Inflammatory macrophage treated with lipopolysaccharide for 4 hours (primary cell): ENCODE results near the gene ZNF326.
A peak's percentile ranks its signal among the peaks of the same experiment; 100 is the strongest.
"Not testable (repeated sequence)": the region's sequence is repeated elsewhere in the genome, so short reads cannot be mapped to it uniquely, and the experiment has no call there.

ENCODE experiments used
- DNase-seq: peaks from one replicate; pipeline ENCODE4 v3.0.0-alpha.2; 2020

Gene ZNF326

DNA sequence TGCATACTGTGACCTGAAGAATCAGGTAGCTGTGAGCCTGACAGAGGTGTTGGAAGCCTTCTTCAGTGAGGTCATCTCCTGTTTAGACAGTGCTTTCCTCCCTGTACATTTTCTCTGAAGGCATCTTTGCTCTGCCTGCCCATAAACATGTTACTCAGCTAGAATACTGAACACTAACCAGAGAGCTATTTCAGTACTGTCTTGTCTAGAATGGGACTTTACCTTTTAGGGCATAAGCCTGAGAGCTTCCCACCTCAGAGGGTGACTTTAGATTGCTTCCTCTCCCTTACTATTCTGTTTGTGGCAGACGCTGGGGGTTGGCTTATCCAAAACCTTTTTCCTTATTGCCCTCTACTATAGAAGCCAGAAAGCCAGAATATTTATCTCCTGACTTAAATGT is 23.3 kb upstream of the ZNF326 start:
- DNase-seq: no peak

DNA sequence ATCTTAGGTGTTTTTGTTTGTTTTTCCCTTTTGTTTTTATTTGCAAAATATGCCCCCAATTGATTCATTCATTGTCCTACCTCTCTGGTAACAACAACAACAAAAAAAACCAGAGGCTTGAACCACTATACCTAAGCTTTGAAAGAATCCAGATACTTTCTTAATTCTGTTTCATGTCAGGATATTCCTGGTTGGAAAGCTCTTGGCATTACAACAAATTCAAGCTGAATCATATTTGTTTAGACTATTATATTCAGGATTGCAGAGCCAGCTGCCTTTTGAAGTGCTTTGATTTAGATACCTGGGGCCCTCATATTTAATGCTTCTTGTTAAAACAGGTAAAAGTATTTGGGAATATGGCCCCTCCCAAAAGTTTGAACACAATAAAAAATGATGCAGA is 22.9 kb upstream of the ZNF326 start:
- DNase-seq: no peak

DNA sequence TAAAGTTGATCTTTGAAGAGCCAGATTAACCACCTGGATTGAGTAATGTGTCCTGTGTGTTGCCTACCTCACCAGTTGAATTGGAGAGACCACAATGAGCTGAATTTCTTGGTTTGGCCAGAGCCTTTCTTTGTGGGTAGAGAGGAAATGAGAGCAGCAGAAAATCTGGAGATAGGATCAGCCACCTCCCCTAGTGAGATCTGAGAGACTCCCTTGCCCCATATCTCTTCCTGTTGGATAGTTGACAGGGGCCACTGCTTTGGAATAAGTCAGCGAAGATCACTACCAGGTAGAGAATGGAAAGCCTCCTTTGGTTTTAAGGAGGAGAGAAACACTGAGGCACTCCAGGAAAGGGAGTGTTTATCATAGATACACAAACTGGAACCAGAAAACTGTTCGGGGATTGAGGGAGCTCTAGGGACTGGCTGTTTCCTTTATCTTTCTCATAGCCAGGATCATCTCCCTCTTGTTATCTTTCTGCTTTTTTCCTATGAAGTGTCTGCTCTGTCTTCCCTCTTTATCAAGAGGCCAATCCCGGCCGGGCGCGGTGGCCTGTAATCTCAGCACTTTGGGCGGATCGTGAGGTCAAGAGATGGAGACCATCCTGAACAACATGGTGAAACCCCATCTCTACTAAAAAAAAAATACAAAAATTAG is 21.3 kb upstream of the ZNF326 start:
- DNase-seq: no peak

DNA sequence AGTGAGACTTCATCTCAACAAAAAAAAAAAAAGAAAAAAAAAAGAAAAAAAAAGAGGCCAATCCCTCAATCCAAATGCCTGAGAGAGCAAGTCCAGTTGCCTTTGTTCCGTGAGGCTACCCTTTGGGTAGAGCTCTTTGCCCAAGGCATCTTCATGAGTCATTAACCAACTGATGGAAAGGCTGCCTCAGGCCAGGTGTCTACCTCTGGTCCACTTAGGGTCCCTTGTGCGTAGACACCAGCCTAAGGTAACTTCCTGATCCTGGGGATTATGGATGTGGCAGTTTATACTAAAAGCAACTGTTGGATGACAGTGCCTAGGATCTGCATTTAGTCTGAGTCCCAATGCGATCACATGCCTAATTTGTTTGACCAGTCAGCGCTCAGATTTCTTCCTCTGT is 20.7 kb upstream of the ZNF326 start:
- no peak for DNase-seq

DNA sequence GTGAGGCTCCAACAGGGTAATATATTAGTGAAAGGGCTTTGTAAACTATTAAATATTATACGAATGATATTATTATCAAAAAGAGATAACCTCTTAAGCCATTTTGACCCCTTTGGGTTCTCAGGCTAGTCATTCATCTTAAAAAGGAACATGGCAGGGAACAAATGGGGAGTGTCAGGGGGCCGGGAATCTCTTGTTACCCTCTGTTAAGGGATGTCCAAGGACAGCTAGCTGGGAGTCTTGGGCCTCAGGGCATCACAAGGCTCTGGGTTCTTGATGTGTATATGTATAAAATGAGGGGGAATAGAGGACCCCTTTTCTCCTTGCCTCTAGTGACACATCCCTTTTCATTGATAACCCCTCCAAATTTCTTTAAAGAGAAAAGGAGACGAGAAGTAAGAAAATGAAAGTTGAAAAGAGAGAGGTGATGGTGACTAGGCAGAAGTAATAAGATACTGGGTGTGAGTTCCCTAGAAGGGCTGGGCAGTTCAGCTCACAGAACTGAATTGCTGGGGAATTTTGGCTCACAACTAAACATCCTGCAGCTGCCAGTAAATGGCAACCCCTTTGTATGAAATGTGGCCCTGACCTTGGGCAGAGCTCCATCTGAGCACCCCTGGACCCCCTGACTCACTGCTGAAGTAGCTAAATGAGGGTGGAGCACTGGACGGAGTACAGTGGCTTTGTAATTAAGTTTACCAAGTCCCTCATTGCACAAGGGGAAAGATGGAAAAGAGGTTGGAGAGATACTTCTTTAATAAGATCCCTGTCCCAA is 20.0 kb upstream of the ZNF326 start:
- DNase-seq: peak; percentile 24

DNA sequence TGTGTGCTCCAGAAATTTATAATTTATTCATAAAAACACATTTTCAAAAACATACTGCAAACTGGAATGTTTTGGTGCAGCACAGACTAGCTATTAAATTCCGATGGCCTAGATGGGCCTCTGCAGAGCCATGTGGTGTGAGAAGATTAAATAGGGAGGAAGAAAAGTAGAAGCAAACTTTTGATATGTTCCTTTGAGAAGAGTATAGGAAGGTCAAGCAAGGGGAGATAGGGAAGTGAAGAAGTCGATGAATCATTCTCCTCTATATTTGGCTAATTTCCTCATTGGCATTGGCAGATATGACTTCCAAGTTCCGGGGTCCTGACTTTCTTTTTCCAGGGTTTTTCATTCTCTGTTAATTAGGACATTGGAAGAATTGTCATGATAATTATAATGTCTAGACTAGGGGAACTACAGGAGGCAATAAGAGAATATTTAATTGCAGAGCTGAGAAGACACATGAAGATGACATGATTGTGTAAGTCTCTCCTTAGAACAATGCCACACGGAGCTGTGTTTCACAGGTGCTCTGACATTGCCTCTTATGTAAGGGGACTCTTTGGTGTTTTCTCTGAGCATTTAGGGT is 19.3 kb upstream of the ZNF326 start:
- DNase-seq: peak; percentile 79

DNA sequence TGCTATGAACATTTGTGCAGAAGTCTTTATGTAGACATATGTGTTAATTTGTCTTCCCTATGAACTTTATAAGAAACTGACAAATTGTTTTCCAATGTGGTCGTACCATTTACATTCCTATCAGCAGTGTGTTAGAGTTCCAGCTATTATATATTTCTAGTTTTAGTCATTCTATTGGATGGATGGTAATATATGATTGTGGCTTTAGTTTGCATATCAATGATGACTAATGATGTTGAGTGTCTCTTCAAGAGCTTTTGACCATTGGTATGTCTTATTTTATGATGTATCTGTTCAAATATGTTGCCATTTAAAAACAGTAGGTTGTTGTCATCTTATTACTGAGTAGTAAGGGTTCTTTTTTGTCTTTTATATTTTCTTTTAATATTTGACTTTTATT is 16.2 kb upstream of the ZNF326 start:
- DNase-seq: no peak

DNA sequence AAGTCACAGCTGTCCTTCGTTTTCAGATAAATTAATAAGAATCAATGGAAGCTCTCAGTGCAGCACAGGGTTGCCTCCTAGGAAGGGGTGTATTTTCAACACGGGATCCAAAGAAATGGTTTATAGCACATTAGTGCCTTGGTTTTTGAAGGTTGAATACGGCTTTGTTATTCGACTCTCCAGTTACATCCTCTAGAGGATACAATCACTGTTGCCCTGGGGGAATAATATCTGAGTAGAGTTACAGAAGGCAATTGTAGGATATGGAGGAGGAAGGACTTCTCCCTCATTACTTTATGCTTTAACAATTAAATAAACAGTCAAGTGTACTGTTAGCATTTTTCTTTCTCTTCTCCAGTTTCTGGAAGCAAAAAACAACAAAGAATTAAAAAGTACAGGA is 14.3 kb upstream of the ZNF326 start:
- DNase-seq: no peak

DNA sequence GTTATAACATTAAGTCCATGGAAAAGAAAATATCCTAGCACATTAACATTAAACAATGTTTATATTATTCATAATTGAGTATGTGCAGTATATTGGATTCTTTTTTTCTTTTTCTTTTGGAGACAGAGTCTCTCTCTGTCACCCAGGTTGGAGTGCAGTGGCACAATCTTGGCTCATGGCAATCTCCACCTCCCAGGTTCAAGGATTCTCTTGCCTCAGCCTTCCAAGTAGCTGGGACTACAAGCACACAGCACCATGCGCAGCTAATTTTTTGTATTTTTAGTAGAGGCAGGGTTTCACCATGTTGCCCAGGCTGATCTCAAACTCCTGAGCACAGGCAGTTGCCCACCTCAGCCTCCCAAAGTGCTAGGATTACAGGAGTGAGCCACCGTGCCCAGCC is 12.1 kb upstream of the ZNF326 start:
- not testable (repeated sequence) for DNase-seq

DNA sequence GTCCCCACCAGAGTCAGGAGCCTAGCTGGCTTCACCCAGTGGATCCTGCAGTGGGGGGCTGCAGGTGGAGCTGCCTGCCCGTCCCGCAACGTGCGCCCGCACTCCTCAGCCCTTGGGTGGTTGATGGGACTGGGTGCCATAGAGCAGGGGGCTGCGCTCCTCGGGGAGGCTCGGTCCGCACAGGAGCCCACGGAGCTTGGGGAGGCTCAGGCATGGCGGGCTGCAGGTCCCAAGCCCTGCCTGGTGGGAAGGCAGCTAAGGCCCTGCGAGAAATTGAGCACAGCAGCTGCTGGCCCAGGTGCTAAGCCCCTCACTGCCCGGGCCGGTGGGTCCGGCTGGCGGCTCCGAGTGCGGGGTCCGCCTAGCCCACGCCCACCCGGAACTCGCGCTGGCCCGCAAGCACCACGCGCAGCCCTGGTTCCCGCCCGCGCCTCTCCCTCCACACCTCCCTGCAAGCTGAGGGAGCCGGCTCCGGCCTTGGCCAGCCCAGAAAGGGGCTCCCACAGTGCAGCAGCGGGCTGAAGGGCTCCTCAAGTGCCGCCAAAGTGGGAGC is 10.3 kb upstream of the ZNF326 start:
- not testable (repeated sequence) for DNase-seq

DNA sequence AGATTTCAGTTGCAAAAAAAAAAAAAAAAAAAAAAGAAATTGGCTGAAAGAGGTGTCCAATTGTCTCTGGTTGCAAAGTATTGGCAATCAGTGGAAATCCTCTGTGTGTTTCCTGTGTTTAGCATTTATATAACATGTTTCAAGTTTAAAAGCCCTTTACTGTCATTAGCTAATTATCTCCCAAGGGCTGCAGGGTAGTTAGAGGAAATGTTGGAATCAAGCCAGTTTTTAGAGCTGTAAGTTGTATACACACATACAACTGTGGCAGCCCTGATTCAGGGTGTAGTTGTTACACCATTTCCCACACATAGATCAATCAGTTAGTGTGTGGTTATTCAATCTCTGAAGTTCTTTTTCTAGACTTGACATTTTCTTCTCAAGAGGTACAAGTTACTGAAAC is 8.9 kb upstream of the ZNF326 start:
- no peak for DNase-seq

DNA sequence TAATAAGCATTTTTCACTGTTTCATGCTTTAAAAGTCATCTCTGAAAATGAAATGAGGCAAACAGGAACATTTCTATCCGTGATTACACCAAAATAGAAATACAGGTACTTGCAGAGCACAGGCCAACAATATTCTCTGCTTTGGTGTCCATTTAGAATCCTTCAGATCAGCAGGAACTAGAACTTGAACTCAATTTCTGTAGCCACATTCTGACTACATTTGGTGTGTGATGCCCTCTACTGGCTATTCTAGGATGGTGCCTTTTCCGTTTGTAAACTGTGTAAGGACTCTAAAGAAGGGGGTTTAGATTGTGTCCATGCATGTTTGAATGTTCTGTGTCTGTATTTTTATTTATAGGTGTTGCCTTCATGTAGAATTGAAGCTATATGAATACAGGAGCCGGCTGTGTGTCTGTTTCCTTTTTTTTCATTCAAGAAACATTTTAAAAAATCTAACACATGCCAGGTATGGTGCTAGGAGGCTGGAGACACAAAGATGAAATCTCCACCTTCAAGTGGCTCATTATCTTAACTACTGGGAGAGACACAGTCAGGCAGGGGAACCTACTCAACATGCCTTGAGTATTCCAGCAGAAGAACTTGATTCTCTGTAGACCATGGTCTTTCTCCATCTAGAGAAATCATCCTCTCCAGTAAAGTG is 7.6 kb upstream of the ZNF326 start:
- DNase-seq: peak; percentile 72

DNA sequence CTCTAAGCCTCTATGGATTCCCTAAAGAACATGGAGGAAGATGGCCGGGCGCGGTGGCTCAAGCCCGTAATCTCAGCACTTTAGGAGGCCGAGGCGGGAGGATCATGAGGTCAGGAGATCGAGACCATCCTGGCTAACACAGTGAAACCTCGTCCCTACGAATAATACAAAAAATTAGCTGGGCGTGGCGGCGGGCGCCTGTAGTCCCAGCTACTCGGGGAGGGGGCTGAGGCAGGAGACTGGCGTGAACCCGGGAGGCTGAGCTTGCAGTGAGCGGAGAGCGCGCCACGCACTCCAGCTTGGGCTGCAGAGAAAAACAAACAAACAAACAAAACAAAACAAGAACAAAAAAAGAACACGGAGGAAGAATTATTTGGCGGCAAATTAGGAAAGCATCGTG is 5.8 kb upstream of the ZNF326 start:
- no peak for DNase-seq

DNA sequence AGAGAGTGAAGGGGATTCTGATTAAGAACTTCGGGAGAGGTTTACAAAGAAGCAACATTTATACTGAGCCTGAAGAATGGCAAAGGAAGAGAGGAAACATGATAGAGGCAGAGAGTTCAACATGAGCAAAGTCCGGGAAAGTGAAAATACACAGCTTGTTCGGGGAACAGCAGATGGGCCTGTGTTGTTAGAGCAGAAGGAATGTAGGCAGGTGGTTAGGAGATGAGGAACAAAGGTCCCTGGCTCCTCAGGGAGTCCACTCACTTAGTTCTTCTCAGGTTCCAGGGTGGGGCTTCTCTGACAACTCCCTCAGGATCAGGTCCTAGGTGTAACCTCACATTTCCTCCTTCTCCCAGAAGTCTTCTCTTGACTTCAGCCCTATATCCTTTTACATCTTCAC is 5.1 kb upstream of the ZNF326 start:
- DNase-seq: no peak

DNA sequence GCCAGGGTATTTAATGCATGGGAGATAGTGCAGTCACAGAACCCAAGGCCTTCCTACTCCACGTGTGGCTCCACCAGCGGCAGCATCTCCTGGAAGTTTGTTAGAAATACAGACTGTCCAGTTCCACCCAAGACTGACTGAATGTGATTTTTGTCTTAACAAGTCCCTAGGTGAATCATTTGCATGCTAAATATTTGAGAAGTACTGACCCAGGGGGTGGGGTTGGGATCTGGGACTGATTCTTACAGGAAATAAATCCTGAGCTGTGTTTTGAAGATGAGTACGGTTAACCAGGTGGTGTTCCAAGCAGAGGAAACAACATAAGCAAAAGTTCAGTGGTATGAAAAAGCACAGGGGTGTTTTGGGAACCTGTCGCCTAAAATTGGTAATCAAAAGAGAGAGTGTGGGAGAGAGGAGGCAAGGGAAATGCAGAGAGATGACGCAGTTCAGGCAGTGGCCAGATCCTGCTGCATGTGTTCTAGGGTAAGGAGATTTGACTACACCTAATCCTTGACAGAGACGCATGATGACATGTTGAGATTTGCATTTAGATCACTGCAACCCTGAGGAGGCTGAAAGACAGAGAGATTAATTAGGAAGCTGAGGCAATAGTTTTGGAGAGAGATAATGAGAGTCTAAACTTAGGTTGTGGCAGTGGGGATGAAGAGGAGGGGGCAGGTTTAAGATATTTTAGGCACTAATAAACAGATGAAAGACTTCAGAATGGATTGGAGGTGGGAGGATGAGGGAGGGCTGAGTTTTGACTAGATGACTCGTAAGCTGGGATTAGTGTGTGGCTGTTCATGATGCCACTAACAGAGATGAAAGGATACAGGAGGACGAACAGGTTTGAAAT is 3.7 kb upstream of the ZNF326 start:
- DNase-seq: no peak

DNA sequence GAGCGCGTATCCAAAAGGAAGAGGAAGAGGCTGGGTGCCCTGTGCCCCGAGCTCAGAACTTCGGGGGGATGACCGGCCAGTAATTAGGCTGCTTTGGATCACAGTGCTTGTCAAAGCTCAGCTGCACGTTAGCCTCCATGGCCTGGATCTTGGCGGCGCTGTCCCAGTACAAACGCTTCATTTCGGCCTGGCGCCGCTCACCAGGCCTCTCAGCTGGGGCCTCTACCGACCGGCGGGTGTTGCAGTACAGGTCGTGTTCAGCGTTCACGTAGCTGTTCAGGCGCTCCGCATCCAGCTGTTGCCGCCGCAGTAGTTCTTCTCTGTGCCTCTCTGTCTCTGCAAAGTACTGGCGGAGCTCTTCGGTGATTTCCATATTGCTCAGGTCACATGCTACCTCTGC is 1.4 kb upstream of the ZNF326 start:
- no peak for DNase-seq

DNA sequence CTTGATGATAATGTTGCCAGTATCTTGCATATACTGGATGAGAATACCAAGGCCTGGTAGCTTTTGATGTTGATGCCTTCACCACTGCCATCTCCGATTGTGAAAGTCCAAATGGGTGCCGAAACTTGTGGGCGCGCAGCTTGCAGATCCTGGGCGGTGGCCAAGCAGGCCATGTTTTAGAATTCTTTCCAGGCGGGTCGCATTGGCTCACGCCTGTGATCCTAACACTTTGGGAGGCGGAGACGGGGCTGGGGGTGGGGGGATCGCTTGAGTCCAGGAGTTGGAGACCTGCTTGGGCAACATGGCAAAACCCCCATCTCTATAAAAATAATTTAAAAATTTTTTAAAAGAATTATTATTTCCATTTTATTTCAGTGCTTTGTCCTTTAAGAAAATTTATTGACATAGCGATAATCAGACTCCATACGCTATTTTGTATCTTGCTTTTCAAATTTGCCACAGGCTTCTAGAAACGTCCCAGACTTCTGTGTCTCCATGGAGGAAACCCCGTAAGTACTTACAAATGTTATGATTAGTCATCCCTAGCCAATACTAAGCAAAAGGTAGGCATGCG is 592 bp upstream of the ZNF326 start:
- no peak for DNase-seq

DNA sequence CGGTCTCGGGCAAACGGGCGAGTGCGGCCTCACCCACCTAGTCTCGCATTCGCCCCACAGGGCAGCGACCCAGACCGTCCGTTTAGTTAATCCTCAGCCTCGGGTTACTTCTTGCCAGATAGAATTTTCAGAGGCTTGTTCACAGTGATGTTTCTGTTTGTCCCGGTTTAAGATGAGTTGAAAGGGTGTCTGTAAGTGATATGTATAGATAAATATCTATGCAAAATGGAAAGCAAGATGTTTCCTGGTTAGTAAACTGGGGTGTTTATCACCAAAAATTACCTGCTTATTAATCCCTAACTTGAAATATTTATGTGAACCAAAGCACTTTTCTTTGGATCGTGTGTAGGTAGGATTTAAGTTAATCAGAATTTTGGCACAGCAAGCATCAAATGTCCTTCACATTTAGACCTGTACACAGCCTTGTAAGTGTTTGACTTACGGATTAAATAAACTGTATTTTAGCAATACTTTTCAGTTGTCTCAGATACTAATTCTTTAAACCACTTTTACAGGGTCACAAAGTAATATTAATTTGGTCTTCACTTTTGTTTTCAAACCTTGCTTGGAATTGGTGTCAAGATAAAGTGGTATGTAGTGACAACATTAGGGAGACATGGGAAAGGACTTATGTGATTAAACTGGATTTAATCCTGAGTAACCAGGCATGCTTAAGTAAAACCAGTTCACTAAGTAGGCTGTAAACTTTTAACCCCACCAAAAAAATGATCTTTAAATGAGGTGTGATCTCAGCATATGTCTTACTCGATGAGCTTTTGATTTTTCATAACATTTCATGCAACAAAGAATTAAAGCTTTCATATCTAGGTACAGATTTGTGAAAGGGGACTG is 914 bp downstream of the ZNF326 start:
- peak; percentile 65 for DNase-seq

DNA sequence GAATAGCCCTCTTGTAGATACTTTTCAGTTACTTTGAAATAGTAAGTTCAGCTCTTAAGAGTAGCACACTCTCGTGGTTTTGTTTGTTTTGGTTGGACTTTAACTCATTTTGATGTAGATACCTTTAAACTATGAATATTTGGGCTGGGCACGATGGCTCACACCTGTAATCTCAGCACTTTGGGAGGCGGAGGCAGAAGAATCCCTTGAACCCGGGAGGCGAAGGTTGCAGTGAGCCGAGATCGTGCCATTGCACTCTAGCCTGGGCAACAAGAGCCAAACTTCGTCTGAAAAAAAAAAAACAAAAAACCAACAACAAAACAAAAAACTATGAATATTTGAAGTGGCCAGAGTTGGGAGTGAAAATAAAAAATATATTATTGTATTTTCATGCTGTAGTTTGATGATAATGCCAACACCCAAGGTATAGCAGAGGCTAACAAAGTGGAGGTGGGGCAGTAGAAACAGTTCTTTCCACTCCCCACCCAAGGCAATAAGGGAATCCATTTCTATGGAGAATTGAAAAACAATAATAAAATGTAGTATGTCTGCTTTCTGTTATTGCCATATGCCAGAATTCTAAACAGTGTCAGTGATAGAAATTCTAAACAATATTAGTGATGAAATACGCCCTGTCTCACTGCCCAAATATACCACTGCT is 1.7 kb downstream of the ZNF326 start:
- DNase-seq: no peak

DNA sequence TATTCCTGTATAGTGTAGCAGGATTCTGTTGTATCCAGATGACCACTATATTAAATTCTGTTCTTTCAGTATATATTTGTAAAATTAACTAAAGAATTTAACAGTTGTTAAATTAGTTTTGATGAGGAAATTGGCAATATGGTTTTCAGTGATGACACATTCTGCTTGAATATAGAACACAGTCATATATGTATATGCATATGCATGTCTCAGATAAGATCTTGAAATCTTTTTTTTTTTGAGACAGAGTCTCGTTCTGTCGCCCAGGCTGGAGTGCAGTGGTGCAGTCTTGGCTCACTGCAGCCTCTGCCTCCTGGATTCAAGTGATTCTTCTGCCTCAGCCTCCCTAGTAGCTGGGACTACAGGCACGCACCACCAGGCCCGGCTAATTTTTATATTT is 2.2 kb downstream of the ZNF326 start:
- not testable (repeated sequence) for DNase-seq

DNA sequence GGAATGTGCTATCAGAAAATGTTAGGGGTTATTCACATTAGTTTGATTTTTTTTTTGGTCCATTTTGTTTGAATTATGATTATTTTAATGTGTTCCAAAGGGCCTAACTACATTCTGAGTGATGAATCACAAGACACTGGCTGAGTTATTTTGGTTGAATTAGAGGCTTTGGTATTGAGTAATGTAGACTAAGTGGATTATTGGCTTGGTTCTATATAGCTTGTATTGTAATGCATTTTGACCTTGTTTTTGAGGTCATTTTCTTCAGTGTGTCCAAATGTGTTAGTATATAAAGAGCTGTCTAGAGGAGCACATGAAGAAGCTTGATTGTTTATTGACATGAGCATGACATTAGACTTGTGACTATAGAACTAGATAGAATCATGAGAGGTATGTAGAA is 3.4 kb downstream of the ZNF326 start:
- DNase-seq: no peak
